ENCODE results near the gene RAB1B.

RAB1B gene

DNA sequence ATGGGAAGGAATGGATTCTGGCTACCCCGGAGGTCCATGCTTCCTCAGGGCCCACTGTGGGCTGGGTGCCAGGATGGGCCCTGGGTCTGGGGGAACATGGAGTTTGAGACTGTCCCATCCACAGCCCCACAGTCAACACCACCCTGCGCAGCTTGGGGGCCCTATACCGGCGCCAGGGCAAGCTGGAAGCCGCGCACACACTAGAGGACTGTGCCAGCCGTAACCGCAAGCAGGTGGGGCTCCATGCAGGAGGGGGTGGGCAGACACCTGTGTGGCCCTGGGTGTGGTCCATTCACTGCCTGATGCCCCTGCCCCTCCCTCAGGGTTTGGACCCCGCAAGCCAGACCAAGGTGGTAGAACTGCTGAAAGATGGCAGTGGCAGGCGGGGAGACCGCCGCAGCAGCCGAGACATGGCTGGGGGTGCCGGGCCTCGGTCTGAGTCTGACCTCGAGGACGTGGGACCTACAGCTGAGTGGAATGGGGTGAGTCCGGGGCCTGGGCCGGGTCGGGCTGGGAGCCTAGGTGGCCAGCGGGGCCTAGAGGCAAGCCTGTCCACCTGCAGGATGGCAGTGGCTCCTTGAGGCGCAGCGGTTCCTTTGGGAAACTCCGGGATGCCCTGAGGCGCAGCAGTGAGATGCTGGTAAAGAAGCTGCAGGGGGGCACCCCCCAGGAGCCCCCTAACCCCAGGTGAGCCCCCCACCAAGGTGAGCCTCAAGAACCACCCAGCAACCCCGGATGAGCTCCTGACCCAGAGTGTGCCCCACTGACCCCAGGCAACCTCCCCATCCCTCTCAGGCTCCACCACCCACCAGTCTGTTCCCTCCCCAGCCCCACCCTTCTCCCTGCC lies 2.7 kb upstream of the RAB1B start:
- CTCF ChIA-PET: interaction anchor here (0.7 to 10.3 kb wide), 3 partner anchors 13 to 71 kb away, joined by 3 to 144 read pairs (median 3); partner anchors contain the start of gene RIN1
- no peak for TF ChIP-seq CTCF (IDR thresholded peaks at IDR 0.05; ENCODE audit: insufficient read depth, low read length, missing control alignments)
- DNase-seq (ENCODE audit: low read depth, low spot score): no peak
- H3K4me3 ChIP-seq (ENCODE audit: low read depth, low read length): no peak overlapping the region
- POLR2A ChIA-PET: interaction anchor here (0.9 kb wide), 1 partner anchor 24 kb away, joined by 5 read pairs; no protein-coding TSS in a partner anchor

DNA sequence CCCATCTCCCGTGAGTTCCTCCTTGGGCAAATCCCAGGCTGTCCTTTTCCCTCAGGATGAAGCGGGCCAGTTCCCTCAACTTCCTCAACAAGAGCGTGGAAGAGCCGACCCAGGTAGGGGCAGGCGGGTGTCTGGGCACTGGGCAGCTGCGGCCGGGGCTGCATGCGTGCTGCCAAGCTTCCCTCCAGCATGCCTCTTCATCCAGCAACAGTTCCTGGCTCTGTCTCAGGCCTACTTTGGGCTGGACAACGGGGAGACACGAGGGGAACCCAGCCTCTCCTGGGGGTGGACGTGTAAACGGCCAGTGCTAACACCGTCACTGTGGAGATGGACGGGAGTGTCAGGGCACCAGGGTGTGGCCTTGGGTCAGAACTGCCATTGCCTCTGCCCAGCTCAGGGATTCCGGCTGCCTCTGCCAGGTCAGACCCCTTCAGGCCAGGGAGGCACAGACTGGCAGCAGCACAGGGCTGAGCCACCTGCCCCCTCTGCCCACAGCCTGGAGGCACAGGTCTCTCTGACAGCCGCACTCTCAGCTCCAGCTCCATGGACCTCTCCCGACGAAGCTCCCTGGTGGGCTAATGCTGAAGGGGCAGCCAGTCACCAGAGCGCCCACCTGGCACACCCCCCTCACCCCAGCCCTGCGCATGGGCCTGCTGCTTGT lies 1.9 kb upstream of the RAB1B start:
- POLR2A ChIA-PET: interaction anchor here (0.9 to 2.1 kb wide), 3 partner anchors 22 to 45 kb away, joined by 5 to 15 read pairs (median 5); partner anchors contain the start of gene YIF1A
- peak overlapping the region; percentile 66 for H3K4me3 ChIP-seq (ENCODE audit: low read depth, low read length)
- CTCF ChIA-PET: interaction anchor here (1.1 to 10.3 kb wide), 3 partner anchors 16 to 70 kb away, joined by 3 to 144 read pairs (median 9); partner anchors contain the start of gene RIN1
- DNase-seq (ENCODE audit: low read depth, low spot score): no peak
- TF ChIP-seq CTCF (IDR thresholded peaks at IDR 0.05; ENCODE audit: insufficient read depth, low read length, missing control alignments): no peak

- no peak for DNase-seq (ENCODE audit: low read depth, low spot score)
- peak; percentile 3 for TF ChIP-seq CTCF (IDR thresholded peaks at IDR 0.05; ENCODE audit: insufficient read depth, low read length, missing control alignments)
- ChIA-PET POLR2A (interaction anchor here (1.5 to 2.1 kb wide), 2 partner anchors 22 to 45 kb away, joined by 5 to 15 read pairs; partner anchors contain the start of gene YIF1A), CTCF (interaction anchor here (0.7 to 10.3 kb wide), 10 partner anchors 16 to 378 kb away, joined by 3 to 144 read pairs (median 4); partner anchors contain the start of genes CD248, FIBP, RIN1 and YIF1A)
- H3K4me3 ChIP-seq (ENCODE audit: low read depth, low read length): peak overlapping the region; percentile 66
These were observed 1.4 kb upstream of the RAB1B start for GRCh38 chr11:66267039-66267378.

DNA sequence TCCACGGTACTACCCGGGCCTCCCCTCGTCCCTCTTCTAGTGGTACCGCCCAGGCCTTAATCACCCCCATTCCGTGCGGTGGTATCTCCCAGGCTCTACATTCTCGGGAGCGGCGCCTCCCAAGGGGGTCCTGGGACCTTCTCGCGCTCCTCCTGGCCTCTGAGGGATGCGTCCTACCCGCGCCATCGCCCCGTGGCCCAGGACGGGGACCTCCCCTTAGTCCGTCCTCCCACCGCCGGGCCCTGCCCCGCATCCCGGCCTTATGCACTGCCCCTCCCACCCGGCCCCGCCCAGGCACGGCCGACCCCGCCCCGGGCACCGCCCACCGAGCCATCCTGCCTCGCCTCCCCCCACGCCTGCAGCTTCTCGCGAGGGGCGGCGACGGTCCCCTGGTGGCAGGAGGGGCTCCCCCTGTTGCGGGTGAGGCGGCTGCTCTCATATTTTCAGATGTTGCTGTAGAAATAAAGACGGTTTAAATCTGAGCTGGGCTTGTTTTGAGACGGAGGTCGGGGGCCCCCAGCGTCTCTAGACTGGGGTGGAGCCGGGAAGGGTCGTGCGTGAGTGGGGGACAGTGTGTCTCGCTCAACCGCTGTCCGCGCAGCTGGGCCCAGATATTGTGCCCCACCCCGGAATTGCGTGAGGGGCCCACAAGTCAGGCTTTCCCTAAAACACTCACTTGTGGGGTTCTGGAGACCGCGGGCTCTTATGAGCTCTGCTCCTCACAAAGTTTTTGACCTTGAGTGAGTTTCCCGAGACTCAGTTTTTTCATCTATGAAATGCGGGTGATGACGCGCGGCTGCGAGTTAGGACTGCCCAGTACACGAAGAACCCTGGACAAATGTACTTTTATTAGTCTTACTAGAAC lies 828 bp upstream of the RAB1B start:
- peak; percentile 12 for DNase-seq (ENCODE audit: low read depth, low spot score)
- POLR2A ChIA-PET: interaction anchor here (0.5 to 2.1 kb wide), 4 partner anchors 13 to 1048 kb away, joined by 3 to 15 read pairs (median 4); partner anchors contain the start of gene YIF1A
- peak overlapping the region; percentile 66 for H3K4me3 ChIP-seq (ENCODE audit: low read depth, low read length)
- CTCF ChIA-PET: interaction anchor here (0.7 to 10.3 kb wide), 13 partner anchors 15 to 379 kb away, joined by 3 to 144 read pairs (median 4); partner anchors contain the start of genes CD248, FIBP and YIF1A
- TF ChIP-seq CTCF (IDR thresholded peaks at IDR 0.05; ENCODE audit: insufficient read depth, low read length, missing control alignments): peak; percentile 50

GRCh38 chr11:66268952-66269905 lies 790 bp downstream of the RAB1B start:
- peak overlapping the region; percentile 96 for H3K4me3 ChIP-seq (ENCODE audit: low read depth, low read length)
- peak; percentile 27 for TF ChIP-seq CTCF (IDR thresholded peaks at IDR 0.05; ENCODE audit: insufficient read depth, low read length, missing control alignments)
- CTCF ChIA-PET: interaction anchor here (0.7 to 10.3 kb wide), 8 partner anchors 13 to 380 kb away, joined by 3 to 144 read pairs (median 4); partner anchors contain the start of genes FIBP, RIN1 and YIF1A
- POLR2A ChIA-PET: interaction anchor here (2.1 kb wide), 1 partner anchor 19 kb away, joined by 15 read pairs; the partner anchor contains the start of gene YIF1A
- DNase-seq (ENCODE audit: low read depth, low spot score): no peak
